HG03457 (cell line): Measurements from ENCODE around the gene CCM2.
A peak's percentile ranks its signal among the peaks of the same experiment; 100 is the strongest.

ENCODE experiments used
- ATAC-seq: cut with Tn5 transposase; IDR thresholded peaks from one replicate; pipeline ENCODE4 v1.9.1; 2021; ENCODE audit warnings: moderate number of reproducible peaks; ENCODE audit not compliant: unreplicated experiment

Gene CCM2

DNA sequence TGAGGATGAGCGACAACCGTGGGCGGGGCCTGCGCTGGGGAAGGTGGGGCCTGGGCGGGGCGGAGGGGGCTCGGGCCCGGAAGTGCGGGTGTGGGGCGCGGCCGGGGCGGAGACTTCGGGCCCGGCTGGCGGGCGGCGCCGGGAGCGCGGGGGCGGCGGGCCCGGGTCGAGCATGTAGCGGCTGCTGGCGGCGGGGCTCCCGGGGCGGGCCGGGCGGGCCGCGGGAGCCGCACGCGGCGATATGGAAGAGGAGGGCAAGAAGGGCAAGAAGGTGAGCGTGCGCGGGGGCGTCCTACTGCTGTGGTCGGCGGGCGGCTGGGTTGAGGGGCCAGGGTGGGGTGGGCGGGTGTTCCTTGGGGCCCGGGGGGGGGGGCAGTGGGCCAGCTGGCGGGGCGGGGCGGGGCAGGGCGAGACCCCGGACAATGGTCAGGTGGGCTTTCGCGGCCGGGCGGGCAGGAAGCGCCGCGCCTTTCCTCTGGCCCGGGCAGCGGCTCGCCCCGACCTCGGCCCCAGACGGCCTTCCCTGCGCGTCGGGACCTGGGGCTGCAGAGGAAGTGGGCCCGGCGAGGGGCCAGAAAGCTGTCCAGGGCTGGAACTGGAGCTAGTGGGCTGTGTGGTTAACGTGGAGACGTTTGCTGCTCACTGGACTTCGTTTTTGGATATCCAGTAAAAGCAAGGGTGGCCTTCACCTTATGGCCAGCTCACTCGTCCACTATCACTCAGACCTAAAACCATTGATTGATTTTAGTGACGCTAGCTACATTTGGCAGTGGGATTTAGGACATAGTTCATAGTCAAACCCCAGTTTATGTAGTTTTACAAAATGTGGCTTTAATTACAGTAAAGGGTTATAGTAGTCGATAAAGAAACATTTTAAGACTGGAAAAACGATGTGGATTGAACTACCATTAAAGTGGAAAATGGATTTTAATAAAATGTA lies at the start of gene CCM2:
TSS of gene CCM2 (plus strand) at position 109 of the 940 bp plus-strand sequence. CDS start at position 242, 133 bp downstream.
- peak; percentile 3 for ATAC-seq

DNA sequence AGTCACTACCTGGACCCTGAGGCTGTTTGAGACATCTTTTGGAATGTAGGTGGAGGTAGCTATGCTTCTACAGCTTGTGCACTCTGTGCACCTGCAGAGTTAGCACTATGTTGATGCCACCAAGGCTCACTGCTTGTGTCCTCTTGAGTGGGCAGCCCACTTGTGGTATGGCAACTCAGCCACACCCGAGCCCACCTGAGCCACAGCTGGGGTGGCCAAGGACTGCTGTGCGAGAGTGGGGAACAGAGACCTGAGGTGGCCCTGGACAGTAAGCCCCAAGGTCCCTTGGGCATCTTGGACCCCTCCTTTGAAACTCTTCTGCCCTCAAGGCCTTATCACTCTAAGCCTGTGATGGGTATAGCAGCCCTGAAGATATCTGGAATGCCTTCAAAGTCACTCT lies 46.8 kb upstream of the CCM2 start:
- no peak for ATAC-seq

DNA sequence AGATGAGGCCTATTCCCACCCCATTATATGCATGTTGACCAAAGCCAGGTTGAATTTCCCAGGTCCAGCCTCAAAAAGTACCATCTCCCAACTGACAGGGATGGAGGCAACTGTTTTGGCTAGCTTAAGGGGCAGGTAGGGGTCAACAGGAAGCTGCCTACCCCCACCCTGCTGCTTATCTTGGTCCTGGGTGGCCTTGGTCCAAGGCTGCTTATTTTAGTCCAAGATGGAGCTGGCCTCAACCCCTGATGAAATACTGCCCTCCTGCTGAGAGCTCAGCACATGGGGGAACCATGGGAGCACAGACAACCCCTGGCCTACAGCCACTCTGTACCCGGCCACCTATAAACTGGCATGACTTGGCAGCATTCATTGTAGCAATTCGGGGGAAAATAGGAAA lies 44.3 kb upstream of the CCM2 start:
- no peak for ATAC-seq

DNA sequence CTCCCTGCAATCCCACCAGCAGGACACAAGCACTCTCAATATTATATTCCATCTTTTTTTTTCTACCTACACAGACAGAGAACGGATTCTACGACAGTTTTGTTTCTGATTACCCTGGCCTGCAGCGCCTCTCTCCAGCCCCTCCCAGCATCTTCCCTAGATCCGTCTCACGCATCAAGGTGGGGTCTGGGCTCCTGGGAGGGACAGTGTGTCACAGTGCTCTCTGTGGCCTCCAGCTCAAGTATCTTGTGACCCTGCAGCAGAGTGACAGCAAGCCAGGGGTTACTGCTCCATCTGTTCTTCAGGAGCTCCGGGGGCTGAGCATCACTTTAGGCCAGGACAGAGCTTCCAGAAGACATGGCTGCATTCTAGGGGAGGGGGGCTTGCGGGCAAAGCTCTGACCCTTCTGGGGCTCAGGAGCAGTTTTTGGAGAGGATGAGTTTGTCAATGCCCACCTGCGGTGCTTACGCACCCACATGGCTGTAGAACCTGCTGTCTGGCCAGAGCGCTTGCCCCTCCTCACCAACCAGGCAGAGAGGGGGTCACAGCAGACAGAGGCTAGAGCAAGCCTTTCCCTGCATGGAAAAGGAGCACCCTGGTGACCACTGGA lies 43.7 kb upstream of the CCM2 start:
- no peak for ATAC-seq

DNA sequence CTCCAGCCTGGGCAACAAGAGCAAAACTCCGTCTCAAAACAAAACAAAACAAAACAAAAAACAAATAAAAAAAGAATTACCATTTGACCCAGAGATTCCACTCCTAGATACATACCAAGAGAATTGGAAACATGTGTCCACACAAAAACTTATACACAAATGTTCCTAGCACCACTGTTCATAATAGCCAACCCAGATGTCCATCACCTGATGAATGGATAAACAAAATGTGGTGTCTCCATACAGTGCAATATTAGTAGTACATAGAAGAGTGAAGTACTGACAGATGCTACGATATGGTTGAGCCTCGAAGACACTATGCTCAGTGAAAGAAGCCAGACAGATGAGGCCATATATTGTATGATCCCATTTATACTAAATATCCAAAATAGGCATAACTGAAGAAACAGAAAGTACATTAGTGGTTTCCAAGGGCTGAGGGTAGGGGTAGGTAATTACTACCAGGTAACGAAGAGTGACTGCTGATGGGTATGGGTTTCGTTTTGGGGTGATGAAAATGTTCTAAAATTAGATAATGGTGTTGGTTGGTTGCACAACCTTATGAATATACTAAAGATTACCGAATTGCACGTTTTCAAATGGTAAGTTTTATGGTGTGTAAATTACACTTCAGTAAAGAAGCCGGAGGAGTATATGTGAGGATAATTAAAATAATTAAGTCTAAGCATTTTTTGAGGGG lies 41.2 kb upstream of the CCM2 start:
- no peak for ATAC-seq

DNA sequence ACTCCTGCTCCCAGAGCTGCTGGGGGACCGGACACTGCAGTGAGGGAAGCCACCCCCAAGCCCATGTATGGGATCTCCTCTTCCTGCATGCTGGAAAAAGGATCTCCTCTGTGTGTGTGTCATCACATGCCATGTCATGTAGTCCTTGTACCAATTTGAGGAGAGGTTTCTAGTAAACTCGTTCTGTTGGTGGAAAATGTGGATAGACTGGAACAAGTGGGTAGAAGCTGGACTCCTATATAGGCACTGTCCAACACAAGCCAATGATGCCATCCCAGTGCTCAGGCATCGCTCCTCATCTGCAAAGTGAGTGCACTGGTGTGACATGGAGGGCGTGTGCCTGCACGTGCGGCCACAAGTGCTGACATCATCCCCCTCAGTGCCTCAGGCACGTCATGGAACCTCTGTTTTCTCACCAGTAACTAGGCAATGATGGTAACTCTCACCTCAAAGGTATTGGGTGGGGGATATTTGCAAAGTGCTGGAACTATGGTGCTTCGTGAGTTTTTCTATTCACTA lies 40.5 kb upstream of the CCM2 start:
- no peak for ATAC-seq

DNA sequence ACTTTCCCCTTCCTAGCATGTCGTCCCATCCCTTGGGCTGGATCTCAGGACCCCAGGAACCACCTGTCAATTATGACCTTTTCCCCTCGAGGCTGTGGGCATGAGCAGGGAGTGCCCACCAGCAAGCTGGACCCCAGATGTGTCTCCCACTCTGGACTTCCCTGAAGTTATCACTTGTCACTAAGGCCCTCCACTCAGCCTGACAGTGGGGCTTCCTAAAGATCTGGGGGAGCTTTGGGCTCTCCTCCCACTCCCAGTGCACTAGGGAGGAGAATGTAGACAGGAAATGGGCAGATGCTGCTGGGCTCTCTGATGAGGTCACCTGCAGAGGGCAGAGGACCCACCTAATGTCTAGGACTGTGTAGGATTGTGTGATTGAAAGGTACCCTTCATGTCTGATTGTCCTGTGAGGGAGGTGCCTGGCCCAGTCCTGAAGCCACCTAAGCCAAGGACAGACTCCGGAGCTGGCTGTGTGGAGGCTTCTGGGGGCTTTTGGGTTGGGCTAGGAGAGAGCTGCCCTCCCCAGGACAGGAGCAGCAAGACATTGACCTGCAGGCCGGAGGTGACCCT lies 39.9 kb upstream of the CCM2 start:
- no peak for ATAC-seq

DNA sequence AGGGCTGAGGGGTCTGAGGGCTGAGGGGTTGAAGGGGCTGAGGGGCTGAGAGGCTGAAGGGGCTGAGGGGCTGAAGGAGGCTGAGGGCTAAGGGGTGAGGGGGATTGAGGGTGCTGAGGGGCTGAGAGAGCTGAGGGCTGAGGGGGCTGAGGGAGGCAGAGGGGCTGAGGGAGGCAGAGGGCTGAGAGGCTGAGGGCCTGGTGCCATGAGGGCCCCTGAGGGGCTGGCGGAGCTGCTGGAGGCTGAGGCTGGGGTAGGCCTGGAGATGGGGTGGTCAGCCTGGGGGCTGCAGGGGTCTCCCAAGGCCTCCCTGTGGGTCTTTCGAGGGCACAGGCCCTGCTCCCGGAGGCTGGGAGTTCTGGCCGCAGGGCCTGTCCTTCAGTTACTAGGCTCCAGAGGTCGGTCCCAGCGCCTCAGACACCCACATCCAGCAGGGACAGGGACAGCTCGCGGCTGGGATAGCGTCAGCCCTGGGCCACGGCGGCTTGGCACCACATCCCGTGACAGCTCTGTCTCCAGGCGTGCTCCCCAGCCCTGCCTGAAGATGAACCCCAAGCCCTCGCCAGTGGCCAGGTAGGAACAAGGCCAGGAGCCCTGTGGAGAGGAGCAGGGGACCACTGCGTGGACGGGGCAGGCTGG lies 38.0 kb upstream of the CCM2 start:
- ATAC-seq, result no peak

DNA sequence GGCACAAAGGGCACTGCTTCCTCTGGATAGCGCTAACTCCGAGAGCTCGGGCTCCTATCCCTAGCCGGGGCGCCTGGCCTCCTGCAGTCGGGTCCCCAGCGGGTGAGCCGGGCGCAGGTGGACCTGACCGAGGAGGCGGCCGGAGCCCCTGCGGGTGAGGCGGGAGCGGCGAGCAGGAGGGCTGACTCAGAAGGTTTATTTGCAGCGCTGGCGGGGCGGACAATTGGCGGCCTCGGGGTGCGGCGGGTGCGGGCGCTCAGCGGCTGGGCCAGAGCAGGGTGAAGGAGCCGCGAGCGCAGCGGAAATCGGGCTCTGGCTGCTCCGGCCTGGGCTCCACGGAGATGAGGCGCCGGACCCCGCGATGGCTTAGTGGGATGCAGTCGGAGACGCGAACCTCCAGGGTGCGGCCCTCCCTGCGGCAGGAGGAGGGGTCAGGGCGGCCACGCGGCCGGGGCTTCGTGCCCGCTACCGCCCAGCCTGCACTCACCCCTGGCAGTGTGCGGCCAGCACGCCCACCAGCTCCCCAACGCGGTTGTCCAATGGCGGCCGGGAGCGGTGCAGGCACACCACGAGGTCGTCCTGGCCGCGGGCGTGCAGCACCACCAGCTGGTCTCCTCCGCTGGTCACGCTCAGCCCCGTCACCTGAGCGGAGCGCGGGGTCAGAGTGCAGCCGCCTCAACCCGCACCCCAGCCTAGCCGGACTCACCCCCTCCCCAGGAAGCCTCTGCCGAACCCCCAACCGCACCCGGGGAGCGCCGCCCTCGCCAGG lies 37.3 kb upstream of the CCM2 start:
- no peak for ATAC-seq

DNA sequence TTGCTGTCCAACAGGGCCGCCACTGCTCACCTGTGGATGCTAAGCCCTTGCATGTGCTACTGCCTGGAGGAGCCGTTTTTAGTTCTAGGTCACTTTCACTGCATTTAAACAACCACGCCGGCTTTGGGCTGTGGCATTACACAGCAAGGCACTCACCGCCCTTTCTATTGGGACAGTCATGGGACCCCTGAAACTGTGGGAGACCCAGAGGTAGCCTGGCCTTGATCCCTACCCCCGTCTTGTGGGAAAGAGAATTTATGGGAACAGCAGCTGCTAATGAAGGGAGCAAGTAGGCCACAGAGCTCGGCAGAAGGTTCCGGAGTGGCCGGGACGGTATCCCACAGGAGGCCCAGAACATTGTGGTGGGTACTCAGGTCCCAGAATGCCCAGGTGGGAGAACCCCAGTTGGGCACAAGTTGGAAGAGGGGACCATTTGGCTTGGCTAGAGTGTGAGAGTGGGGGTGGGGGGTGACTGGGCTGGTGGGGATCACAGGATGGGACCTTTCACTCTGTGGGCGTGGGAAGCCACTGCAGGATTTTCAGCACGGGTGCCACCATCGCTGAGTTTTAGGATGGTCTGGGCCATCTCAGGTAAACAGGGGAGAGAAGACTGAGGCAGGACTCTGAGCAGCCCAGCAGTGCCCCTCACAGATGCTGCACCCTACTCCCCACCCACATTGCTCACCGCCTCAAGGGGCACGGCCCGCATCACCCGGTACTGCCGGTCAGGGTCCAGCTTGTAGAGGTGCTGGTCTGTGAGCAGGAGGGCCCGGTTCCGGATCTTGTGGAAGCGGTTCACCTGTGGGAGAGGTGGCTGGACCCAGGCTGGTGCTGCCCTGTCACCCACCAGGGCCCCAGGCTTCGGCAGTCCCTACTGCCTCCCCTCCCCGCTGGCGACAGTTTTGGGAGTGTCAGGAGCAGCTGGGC lies 36.4 kb upstream of the CCM2 start:
- ATAC-seq, result no peak

DNA sequence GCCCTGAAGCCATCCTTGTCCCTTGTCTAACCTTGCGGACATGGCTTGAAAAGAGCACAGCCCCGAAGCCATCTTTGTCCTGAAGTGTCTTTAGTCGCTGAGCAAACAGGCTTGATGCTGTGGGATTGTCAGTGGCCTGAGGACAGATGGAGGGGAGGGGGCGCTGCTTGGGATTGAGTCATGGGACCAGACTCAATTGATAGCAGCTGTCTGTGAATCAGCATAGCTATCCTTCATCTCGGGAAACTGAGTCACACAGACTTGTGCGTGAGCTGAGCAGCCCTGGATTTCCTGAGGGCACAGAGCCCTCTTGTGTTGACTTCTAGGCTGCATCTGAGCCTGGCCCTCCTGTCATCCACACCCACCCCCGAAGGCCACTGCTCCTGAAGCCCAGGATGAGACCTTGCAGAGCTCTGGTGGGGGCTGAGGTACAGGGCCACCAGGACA lies 35.6 kb upstream of the CCM2 start:
- ATAC-seq, result no peak

DNA sequence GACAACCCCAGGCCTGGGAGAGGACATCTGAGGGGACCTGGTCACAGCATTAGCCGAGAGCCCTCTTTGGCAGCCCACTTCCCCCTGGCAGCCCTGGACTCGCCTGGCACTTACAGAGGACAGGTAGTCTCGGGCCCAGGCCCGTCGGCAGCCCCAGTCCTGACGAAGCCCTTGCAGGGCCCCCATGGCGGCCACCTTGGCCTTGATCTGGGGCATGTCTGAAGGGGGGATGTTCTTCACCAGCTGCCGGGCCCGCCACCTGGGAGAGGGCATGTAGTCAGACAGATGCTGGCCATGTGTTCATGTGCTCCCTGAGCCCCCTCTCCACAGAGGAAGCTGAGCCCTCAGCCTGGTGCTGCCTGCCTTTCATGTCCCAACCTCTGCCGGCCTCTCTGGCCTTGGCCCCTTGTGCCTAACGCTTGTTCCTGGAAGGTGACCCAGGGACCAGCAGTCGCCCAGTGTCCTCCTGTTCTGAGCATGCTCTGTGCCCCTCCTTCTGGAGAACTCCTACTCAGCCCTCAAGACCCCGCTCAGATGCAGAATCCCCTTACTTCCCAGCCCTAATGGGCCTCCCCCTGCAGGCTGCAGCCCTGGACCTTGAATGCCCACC lies 35.1 kb upstream of the CCM2 start:
- ATAC-seq, result no peak

DNA sequence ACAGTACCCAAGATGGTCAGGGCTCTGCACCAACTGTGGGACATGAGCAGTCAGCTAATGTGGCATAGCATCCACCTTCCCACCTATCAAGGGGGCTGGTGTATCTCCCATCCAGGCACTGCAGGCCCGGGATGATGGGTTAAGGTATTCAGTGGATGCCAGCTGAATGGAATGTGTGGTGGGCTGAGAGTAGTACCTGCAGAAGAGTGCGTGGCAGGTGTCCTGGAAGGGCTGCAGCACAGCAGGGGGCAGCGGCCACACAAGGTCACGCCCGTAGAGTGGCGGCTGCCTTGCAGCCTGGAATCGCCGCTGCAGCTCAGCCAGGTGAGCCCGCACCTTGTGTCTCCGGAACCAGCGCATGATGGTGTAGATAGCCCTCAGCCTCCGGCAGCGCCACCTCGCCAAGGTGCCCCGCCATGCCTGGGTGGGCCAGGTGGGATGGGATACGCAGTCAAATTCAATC lies 34.5 kb upstream of the CCM2 start:
- ATAC-seq, result no peak

DNA sequence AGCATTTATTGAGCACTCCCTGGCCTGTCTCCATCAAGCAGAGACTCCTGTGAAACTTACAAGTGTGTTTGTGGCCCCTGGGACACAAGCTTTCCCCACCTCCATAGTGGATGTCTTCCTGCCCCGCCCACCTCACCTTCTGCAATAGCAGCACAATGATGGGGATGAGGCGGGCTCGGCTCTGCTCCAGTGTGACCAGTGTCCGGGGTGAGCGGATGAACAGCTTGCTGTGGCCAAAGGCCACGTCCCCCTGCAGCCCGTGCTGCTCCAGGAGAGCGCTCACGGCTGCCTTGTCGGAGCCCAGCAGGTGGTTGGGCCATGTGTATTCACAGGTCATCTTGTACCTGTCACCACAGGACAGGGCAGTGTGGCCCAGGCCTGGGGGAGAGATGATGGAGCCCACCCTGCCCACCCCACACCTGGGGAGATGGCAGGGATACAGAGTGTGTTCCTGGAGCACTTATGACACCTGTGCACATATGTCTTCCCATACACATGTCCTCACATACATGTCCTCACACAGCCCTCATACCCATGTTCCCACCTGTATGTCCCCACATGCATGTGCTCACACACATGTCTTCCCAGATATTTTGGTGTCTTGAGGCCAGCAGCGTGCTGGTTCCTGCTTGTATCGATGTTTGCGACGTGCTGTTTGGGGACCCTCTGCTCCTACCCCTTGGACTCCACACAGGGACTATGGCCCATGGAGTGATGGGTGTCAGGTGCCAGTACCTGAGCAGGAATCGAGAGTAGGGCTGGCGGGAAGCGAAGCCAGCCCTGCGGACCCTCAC lies 33.9 kb upstream of the CCM2 start:
- no peak for ATAC-seq

DNA sequence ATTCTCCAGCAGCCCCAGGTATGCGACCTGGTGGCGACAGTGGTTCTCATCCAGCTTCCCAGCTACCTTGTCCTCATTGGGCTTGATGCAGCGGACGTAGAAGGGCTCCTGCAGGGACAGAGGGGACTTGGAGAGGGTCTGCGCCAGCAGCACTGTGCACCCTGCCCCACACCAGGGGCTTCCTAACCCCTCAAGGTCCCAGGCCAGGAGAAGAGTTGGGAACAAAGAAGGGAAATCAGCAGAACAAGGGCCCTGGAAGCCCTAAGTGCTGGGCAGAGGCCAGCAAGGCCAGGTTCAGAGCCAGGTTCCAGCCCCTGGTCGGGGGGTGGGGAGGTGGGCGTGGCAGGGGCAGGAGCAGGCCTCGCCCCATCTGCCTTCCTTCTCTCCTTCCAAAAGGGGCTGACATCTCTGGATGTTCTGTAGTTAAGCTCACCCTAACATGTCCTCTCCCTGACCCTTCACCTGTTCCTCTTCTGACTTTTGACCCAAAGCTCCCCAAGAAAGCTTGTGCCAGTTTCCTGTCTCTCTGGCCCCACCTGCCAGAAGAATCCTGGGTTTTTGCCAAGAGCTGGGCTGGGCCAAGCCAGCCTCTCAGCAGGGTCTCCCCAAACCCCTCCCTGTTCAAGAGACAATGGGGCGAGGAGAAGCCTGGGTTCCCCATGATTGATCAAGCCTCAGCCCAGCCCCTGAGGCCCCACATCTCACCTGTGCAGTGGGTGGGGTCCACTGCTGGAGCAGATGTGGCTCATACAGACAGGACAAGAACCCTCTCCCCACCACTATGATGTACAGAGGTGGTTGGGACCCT lies 33.1 kb upstream of the CCM2 start:
- no peak for ATAC-seq

DNA sequence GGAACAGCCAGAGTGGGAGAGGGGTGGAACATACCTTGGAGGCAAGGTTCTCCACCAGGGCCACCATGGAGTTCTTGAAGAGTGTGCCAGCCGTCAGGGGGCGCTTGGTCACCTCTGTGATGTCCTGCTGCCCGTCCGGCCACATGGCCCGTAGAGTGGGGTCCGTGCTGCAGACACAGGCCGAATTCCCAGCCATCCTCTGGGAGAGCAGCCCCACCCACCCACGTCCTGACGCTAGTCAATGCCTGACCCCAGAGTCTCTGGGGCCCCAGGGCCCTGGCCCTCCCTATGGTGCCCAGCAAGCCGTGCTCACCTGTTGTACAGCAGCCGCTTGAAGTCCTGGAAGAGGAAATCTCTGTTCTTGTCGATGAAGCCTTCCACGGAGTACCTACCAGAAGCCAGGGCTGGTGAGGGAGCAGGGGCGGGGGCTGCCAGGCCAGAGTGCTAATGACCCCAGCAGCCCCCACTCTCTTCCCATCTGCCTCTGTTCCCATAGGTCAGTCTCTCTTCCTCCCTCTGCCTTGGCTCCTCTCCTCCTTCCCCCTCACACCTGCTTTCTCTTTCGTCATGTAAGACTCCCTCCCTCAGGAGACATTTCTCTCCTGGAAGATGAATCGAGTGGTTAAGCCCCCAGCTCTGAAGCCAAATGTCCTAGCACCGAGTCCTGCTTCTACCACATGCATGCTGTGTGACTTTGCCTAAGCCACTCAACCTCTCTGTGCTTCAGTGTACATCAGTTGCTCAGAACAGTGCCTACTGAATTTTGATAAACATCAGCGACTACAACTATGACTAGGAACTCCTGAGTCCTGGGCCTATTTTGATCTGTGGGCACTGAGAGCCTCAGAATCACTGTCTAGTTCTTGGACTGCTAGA lies 32.2 kb upstream of the CCM2 start:
- ATAC-seq, result no peak
